Tibial nerve (tissue), 4 donors: ENCODE results near the gene NCK2. TPM values are rescaled to one million over a fixed set of nuclear protein-coding genes. Genes with fewer than 3 reads are reported as not detected.

Source experiments
- DNase-seq, 2 donors: peaks; one replicate each; pipeline ENCODE4 v3.0.0-alpha.2; 2019; ENCODE audit warnings: low spot score in 2 of 2
- H3K27ac ChIP-seq, 4 donors: fragments of 200-600 bp; sonication (generic) in 3 of 4; one replicate each; pipeline ENCODE4 v1.5.1; 2017 to 2019; ENCODE audit warnings: mild to moderate bottlenecking in 1 of 4
- H3K27me3 ChIP-seq, 2 donors: fragments of 200-600 bp; sonication (generic) in 1 of 2; one replicate each; pipeline versions ENCODE4 v1.5.1 to v1.6.0; 2017 to 2019
- H3K36me3 ChIP-seq, 3 donors: fragments of 200-600 bp; sonication (generic); one replicate each; pipeline ENCODE4 v1.5.1; 2018 to 2019
- H3K4me1 ChIP-seq, 4 donors: fragments of 200-600 bp; sonication (generic) in 3 of 4; one replicate each; pipeline ENCODE4 v1.5.1; 2017 to 2019
- H3K4me3 ChIP-seq, 4 donors: fragments of 200-600 bp; sonication (generic) in 3 of 4; one replicate each; pipeline ENCODE4 v1.5.1; 2017 to 2019; ENCODE audit warnings: mild to moderate bottlenecking in 1 of 4, moderate library complexity in 1 of 4
- H3K9me3 ChIP-seq, 4 donors: fragments of 200-600 bp; sonication (generic) in 3 of 4; one replicate each; pipeline ENCODE4 v1.5.1; 2017 to 2019
- EP300 ChIP-seq, 2 donors: sonication (generic); formaldehyde crosslinking; IDR thresholded peaks; one replicate each; pipeline ENCODE4 v1.6.1; 2017; ENCODE audit warnings: antibody characterized with exemption in 2 of 2, mild to moderate bottlenecking in 1 of 2
- POLR2A ChIP-seq, 2 donors: fragments of 450-650 bp; IDR thresholded peaks; one replicate each; pipeline ENCODE4 v1.6.1; 2017; ENCODE audit warnings: antibody characterized with exemption in 2 of 2, mild to moderate bottlenecking in 2 of 2, moderate library complexity in 2 of 2
- WGBS, 2 donors: methylation state at CpG; one replicate each; pipeline ENCODE4 v1.1.5; 2018; 5-methylcytosine and 5-hydroxymethylcytosine counted together
- total RNA-seq, 4 donors: library from RNA; depleted of rRNA; stranded (reverse); fragments of >200 nt; gene quantifications; one replicate each; pipeline ENCODE4 v1.1.0, GENCODE V29; 2016
- TF ChIP-seq, protein P1 (sequence below), 5 experiments: fragments of 200-600 bp in 3 of 5; fragments of 450-650 bp in 2 of 5; sonication (generic) in 3 of 5; IDR thresholded peaks; one replicate each; pipeline ENCODE4 v1.5.1; 2016 to 2019; ENCODE audit warnings: antibody characterized with exemption in 5 of 5, mild to moderate bottlenecking in 3 of 5, moderate library complexity in 2 of 5

Gene NCK2
- total RNA-seq, 4 donors from 2014 or later, result 22.6 to 35.9 (median 28.1) TPM

DNA sequence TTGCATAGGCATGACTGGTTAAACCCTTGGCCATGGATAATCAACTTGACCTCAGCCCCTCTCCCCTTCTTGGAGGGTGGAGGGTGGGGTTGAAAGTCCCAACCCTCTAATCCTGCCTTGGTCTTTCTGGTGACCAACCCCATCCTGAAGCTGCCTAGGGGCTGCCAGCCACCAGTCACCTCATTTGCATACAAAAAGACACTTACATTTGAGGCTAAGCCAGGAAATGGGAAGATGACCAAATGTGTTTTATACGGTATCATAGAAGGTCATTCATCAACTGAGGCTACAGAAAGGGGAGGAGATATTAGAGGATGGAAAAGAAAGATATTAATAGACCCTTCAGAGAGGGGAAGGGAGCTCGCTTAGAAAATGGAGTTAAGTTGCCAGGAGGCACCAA is 96.8 kb downstream of the NCK2 start:
- no peaks in the 10 kb centered on the region for H3K27me3 ChIP-seq
- H3K36me3 ChIP-seq, result no peaks in the 10 kb centered on the region
- WGBS, 2 donors, result 68 to 69% methylated on average over 2 of the region's 2 CpGs
- no peak overlapping the region for H3K4me3 ChIP-seq
- H3K4me1 ChIP-seq, result peaks cover 0 to 8% (median 4%) of the 10 kb centered on the region in 4 donors
- H3K27ac ChIP-seq, result no peak overlapping the region
- TF ChIP-seq POLR2A (IDR thresholded peaks at IDR 0.05), result no peak
- TF ChIP-seq, protein P1, sequence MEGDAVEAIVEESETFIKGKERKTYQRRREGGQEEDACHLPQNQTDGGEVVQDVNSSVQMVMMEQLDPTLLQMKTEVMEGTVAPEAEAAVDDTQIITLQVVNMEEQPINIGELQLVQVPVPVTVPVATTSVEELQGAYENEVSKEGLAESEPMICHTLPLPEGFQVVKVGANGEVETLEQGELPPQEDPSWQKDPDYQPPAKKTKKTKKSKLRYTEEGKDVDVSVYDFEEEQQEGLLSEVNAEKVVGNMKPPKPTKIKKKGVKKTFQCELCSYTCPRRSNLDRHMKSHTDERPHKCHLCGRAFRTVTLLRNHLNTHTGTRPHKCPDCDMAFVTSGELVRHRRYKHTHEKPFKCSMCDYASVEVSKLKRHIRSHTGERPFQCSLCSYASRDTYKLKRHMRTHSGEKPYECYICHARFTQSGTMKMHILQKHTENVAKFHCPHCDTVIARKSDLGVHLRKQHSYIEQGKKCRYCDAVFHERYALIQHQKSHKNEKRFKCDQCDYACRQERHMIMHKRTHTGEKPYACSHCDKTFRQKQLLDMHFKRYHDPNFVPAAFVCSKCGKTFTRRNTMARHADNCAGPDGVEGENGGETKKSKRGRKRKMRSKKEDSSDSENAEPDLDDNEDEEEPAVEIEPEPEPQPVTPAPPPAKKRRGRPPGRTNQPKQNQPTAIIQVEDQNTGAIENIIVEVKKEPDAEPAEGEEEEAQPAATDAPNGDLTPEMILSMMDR (IDR thresholded peaks at IDR 0.05), result no peak
- no peak for TF ChIP-seq EP300 (IDR thresholded peaks at IDR 0.05)
- DNase-seq, result no peak
- H3K9me3 ChIP-seq, result no peaks in the 10 kb centered on the region

DNA sequence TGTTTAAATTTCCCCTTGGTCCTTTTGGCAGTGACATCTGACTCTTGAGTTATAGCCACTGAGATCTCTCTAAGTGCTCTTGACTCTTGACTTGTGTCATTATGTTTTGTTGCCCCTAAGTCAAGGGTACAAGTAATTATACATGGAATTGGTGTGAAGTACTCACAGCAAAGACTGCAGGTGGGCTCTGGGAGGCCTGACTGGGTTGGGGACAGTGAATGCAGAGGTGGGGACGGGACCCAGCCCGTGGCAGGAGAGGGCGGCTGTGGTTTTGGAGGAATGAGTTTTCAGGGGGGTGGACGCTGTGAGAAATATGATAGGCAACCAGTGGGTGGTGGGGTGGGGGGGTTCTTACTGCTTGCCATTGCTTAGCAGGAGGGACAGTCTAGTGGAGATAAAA is 97.8 kb downstream of the NCK2 start:
- Histone ChIP-seq H3K4me3 (no peak overlapping the region), H3K4me1 (peaks cover 0 to 8% (median 4%) of the 10 kb centered on the region in 4 donors), H3K36me3 (no peaks in the 10 kb centered on the region), H3K27ac (no peak overlapping the region), H3K9me3 (no peaks in the 10 kb centered on the region), H3K27me3 (no peaks in the 10 kb centered on the region)
- TF ChIP-seq, protein P1 (IDR thresholded peaks at IDR 0.05), result no peak
- TF ChIP-seq EP300 (IDR thresholded peaks at IDR 0.05), result no peak
- TF ChIP-seq POLR2A (IDR thresholded peaks at IDR 0.05), result no peak
- no peak for DNase-seq
- 88 to 90% methylated on average over 4 of the region's 4 CpGs for WGBS, 2 donors

DNA sequence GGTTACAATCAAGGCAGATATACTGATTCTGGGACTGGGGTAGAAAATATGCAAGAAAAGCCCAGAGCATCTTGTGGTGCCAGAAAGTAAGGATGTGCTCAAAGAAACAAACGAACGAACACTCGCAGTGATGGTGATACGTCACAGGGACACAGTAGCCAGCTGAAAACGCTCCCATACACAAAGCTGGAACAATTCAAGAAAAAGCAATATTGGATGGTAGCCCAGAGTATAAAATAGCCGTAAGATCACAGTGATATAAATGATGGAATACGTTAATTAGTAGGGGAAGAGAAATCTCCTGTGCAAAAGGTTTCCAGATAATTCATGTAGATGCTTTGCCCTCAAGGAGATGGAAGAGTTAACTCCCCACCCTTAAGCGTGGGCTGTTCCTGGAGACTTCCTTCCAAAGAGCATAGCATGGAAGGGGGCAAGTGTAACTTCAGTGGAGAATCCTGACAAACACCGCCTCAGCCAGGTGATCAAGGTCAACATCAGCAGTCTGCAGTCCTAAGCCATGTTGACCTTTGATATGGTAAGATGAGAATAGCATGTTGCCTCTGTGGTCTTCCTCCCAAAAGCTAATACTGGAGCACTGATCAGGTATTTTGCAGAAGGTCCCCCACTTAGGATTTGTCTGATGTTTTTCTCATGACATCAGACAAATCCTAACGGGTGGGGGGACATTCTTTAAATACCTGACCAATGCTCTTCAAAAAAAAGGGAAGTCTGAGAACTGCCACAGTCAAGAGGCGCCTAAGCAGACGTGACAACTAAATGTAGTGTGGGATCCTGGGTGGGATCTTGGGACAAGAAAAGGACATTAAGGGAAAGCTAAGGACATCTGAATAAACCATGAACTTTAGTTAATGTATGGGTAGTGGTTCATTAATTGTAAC is 99.0 kb downstream of the NCK2 start:
- no peaks in the 10 kb centered on the region for H3K36me3 ChIP-seq
- DNase-seq, result no peak
- H3K27ac ChIP-seq, result no peak overlapping the region
- WGBS, 2 donors, result 61 to 70% methylated on average over 12 of the region's 12 CpGs
- H3K9me3 ChIP-seq, result no peaks in the 10 kb centered on the region
- H3K4me1 ChIP-seq, result peaks cover 0 to 8% (median 4%) of the 10 kb centered on the region in 4 donors
- no peaks in the 10 kb centered on the region for H3K27me3 ChIP-seq
- H3K4me3 ChIP-seq, result no peak overlapping the region
- no peak for TF ChIP-seq POLR2A (IDR thresholded peaks at IDR 0.05)
- TF ChIP-seq EP300 (IDR thresholded peaks at IDR 0.05), result no peak
- TF ChIP-seq, protein P1 (IDR thresholded peaks at IDR 0.05), result no peak

DNA sequence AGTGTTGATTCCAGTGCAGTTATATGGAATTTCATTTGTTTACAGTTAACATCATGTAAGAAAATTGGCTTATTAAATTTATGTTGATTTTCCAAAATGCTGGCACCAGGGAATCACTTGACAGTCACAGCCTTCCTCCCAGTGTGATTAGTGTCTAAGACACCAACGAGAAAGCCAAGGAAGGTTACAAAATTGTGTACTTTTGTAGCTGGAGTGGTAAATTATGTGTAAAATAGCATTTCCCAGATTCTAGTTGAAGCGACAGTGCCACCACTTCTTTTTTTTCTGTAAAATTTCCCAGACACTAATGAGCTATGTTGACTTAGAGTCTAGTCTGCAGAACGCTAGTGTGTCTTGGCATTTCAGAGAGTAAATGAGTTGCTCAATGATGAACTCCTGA is 101.3 kb downstream of the NCK2 start:
- Histone ChIP-seq H3K9me3 (no peaks in the 10 kb centered on the region), H3K27me3 (no peaks in the 10 kb centered on the region), H3K4me3 (no peak overlapping the region), H3K36me3 (no peaks in the 10 kb centered on the region), H3K27ac (no peak overlapping the region), H3K4me1 (no peaks in the 10 kb centered on the region)
- DNase-seq, result no peak
- no peak for TF ChIP-seq POLR2A (IDR thresholded peaks at IDR 0.05)
- TF ChIP-seq EP300 (IDR thresholded peaks at IDR 0.05), result no peak
- TF ChIP-seq, protein P1 (IDR thresholded peaks at IDR 0.05), result no peak
- 81 to 84% methylated on average over 3 of the region's 3 CpGs for WGBS, 2 donors

DNA sequence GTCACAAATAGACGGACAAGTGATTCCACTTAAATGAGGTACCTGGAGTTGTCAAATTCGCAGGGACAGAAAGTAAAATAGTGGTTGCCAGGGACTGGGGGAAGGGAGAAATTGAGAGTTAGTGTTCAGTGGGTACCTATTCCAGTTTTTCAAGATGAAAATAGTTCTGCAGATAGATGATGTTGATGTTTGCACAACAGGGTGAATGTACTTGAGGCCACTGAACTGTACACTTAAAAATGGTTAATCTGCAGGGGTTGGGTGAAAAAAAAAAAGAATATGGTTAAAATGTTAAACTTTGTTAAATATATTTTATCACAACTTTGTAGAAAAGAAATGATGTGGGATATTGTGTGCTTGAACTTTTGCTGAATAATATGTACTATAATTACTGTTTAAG is 102.3 kb downstream of the NCK2 start:
- no peaks in the 10 kb centered on the region for H3K27me3 ChIP-seq

More for the DNA sequence above, 102.3 kb downstream of the NCK2 start:
- no peak for DNase-seq
- Histone ChIP-seq H3K9me3 (no peaks in the 10 kb centered on the region), H3K27ac (no peak overlapping the region), H3K4me1 (no peaks in the 10 kb centered on the region), H3K4me3 (no peak overlapping the region), H3K36me3 (no peaks in the 10 kb centered on the region)
- TF ChIP-seq POLR2A (IDR thresholded peaks at IDR 0.05), result no peak
- no peak for TF ChIP-seq EP300 (IDR thresholded peaks at IDR 0.05)
- TF ChIP-seq, protein P1 (IDR thresholded peaks at IDR 0.05), result no peak
- 94 to 98% methylated on average over 2 of the region's 2 CpGs for WGBS, 2 donors
